Erythroblast (primary cell): ENCODE results near the gene EFHC2.

ENCODE experiments used
- GATA1 ChIP-seq: IDR thresholded peaks from 2 replicates; pipeline ENCODE4 v1.6.1; 2011; ENCODE audit warnings: low read depth, mild to moderate bottlenecking, control low read depth, low read length, moderate library complexity
- POLR2A ChIP-seq: IDR thresholded peaks from 2 replicates; pipeline ENCODE4 v1.6.1; 2011; ENCODE audit warnings: mild to moderate bottlenecking, low read length

DNA sequence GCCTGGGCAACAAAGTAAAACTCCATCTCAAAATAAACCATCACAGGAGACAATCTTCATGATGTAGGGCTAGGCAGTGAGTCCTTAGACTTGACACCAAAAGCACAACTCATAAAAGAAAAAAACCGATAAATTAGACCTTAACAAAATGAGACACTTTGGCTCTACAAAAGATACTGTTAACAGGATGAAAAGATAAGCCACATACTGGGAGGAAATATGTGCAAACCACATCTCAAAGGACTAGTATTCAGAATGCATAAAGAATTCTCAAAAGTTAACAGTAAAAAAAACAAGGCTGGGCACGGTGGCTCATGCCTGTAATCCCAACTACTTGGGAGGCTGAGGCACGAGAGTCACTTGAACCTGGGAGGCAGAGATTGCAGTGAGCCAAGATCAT lies 13.2 kb downstream of the EFHC2 start:
- TF ChIP-seq POLR2A (no peak), GATA1 (no peak)
